Measurements from ENCODE around the gene KLHL29.

GRCh38 chr2:23476786-23477185, 91.8 kb downstream of the KLHL29 start:
- TF ChIP-seq CTCF (IDR thresholded peaks at IDR 0.05; ENCODE audit: extremely low read depth in 1 of 2, insufficient read depth in 1 of 2, low read depth in 1 of 2, low read length in 2 of 2) = no peak
- no peak for TF ChIP-seq POLR2A (IDR thresholded peaks at IDR 0.05; ENCODE audit: low read depth, low read length)
- no peak for TF ChIP-seq MAX (IDR thresholded peaks at IDR 0.05; ENCODE audit: insufficient read depth, insufficient read length)

Measured in endothelial cell of umbilical vein (primary cell).